ENCODE data around the gene RIC8B.

The RIC8B gene

DNA sequence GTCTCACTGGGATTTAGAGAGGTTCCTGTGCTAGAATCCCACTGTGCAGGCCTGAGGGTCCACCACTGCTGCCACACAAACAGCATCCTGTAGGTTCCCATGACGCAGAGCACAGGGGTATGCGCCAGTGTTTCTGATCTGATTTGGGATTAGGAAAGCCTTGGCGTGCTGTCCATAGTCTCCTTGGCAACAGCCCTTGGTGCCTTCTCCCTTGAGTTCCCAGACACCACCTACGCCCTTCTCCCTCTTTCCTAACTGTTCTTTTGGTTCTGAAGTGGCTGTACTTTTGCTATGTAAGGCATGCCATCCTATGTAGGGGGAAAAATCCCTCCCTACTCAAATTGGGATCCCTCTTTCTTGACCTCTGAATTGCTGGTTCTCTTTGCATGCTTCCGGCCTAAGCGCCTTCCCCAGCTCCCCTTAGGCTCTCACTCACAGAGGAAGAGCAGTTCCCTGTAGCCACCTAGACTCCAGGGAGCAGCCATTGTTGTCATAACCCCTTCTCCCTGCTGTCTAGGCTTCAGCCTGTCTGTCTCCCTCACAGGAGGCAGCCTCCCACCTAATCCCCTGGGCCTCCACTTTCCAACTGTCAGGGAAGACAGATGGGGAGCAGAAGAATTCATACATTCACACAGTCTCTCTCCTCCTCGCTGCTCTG lies 14.8 kb upstream of the RIC8B start:
- DNase-seq: no peak

DNA sequence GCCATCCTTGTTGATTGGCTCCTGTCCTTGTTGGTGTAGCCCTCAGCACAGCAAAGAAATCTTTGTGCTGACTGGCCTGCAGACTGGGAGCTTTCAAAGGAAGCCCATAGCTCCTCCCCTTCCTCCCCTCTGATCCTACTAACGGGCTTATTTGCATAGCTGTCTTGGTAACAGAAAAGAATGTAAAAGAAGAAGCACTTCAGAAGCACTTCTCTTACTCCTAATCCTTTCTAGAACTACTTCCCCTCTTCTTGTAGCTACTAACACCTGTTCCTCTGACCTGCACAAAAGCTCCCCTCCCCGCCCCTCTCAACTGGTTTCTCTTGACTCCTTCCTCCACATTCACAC lies 14.3 kb upstream of the RIC8B start:
- no peak for DNase-seq

DNA sequence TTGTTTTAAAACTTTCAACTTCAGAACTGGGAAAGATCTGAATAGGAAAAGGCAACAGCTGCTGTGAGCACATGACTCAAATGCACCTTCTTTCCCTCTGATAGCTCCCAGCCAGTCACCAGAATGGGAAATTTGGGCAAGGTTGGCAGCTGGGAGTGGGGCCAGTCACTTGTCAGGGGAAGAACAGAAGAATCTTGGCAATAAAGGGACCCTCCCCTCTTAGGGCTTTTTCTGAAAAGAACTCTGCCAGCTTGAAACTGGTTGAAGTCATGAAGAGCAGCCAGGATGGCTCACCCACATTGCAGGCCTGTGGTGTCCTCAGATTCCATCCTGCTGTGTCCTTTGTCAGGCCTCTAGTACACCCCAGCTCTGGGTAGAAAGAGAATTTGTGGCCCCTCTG lies 10.3 kb upstream of the RIC8B start:
- no peak for DNase-seq

DNA sequence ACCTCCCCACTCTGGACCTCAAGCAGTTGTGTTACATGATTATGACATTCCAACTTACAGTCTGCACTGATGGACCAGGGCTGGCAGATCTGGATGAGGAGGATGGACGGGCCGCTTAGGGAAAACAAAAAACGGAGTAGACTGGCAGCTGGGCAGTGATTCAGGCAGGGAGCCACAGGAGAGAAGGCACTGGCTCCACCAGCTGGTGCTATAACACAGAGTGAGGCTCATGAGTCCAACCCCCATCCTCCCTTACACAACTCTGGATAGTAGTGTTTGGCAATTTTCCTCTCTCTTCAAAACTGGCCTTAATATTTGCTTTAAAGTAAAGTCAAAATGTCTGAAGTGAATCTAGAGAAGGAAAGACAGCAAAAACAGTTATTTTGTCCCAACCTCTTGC lies 9.7 kb upstream of the RIC8B start:
- no peak for DNase-seq

DNA sequence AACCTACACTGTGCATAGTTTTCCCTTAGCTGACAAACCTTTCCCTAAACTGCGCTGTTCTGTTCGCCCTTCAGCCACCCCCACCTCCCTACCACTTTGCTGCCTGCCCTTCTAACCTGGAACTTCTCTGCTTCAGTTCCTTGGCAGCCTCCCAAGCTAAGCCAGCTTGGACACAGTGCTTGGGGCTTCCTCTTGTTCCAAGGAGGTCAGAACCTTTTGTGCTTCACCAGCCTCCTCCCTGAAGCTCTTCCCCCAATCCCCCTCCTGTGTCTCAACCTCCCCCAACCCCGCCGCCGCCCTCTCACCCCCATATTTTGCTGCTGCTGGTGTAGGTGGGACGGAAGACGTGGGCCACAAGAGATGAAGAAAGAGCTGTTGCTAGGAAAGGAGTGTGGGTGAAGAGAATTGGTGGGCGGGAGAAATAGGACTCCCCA lies 8.1 kb upstream of the RIC8B start:
- no peak for DNase-seq

DNA sequence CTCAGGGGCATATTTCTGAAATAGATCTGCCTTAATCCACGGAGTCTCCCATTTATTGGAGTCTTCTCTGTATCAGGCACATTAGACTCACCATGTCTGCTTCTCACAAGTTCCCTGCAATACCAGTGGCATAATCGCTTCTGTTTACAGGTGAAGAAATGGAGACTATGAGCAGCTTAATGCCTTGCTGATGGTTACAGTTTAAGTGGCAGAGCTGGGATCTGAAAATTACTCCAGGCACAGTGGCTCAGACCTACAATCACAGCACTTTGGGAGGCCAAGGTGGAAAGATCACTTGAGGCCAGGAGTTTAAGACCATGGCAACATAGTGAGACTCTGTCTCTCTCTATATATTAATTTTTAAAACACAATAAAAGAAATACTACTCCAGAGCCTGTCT lies 7.3 kb upstream of the RIC8B start:
- DNase-seq: no peak

DNA sequence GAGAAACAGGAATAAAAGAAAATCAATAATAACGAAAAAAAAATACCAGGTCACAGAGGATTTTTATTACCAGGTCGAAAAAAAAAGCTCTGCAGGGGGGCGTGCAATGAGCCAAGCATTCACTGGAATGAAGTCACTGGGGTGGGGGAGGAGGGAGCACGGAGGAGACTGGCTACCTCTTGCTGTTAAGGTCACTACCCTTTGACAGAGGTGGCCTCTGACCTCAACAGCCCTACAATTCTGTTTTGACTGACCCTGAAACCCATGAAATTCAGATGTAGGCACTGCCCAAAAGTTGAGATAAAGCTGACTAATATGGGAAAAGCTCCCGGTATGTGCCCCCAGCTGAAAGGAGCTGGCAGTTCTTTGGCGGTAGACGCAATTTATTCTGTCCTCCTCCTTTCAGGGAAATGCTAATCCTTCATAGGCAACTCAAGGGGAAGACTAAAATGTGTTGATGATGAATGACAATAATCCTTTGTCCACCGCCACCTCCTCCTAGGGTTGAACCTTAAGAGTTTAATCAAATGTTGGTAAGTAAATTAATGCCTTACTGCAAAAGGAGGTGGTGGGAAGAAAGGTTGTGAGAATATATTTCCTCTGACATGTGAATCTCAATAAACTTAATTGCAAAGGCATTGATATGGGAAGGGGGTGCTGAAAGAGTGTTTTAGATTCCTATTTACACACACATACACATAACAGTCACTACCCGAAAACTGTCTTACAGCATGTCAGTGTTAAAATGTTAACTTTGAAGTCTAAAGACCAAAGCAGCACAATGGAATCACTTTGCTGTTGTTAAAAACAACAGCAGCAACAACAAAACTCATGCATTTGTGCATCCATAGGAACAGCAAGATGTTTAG lies 6.3 kb upstream of the RIC8B start:
- no peak for DNase-seq

DNA sequence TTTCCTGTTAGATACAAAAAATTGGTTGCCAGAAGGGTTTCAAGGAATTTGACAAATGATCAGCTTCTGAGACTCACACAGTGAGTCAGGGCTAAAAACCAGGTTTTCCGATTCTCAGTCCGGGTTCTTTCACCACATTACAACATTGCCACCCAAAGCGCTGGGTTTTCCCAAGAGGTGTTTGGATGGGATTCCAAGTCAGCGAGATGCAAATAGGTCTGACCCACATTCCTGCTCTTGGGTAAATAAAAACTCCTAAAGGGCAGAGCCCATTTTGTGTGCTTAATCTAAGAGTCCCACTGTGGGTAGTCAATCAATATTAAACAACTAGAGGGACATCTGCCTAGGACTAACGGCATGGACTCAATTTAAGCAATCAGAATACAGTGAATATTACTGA lies 5.4 kb upstream of the RIC8B start:
- DNase-seq: no peak

DNA sequence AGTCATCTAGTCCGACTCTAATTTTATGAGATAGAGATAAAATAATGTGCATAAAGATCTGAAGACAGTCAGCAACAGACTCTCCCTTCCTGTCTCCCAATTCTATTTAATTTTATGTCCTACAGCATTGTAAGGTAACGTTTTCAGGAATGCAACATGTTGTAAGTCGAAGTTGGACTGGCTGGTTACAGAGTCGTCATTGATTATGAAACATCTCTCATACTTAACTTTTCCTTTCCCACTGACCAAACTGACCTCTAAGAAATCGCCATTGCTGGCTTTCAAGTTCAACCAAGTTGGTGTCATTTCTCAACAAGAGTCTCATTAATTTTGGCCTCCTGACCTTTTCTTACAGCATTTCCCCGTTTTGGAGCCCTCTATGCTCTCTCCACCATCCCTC lies 4.9 kb upstream of the RIC8B start:
- no peak for DNase-seq

DNA sequence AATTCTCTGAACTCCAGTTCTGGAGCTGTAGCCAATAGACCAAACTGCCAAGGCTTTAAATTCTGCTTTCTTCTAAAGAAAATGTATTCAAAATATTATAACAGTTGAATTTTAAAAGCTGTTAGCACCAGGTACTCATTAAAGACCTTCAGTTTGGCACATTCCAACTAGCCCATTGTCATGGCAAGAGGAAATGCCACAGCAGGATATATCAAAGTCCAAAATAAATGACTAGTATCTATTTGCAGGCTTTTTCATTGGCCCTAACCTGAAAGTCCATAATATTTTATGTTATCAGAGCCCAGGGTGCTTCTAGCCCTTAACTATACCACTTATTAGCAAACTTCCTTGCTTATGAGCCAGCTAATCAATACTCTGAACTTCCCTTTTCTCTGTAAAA lies 3.1 kb upstream of the RIC8B start:
- DNase-seq: no peak

DNA sequence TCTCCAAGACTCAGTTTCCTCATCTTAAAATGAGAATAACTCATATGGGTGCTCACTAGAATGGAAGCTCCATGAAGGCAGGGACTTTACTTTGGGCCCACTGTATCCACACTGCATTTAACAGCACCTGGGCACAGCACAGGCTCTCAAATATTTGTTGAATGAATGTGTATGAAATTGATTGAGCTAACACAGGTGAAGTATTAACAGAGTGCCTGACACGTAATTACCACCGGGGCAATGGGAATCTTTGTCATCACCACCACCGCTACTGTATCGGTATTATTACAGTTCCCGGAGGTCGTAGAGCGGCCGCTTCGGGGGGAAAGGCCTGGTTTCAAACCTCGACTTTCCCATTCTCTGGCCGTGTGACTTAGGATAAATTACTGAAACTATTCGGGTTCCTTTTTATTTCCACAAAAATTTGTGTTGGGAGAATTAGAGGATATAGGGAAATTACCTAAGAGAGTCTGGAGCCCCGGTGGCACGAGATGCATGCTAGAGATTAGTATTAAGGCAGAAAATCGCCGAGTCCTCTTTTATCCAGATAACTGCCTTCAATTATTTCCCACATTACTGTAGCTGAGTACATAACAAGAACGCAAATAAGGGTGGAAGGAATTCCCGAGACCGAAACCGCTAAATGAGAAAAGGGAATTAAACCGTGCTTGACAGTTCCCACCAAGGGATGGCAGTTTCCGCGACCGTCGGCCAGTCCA lies 1.0 kb upstream of the RIC8B start:
- no peak for DNase-seq

DNA sequence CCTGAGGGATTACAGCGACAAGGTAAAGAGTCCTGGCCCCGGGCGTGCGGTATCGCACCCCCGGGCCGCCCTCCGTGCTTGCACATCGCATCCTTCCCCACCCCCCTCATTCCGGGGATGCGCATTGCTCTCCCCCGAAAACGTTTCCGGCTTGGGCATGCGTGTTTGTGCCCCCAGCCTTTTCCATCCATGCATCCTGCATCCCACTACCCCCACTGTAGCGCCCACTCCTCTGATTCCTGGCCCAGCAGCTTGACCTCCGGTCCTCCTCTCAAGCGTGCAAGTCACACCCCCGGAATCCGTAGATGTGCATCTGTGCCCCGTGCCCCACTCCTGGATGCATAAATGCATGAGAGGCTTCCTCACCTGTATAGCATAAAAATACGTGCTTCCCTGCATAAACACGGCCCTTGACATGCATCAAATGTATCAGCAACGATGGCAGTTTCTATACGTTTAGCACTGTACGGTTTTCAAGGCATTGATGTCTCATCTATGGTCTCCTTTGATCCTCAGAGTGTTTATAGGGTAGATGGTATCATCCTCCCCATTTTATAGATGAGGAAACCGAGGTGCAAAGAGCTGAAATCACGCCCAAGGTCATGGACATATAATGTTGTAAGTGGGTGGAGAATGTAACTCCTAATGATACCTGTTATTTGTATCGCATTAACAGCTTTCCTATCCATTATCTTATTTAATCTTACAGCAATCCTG lies 484 bp downstream of the RIC8B start:
- no peak for DNase-seq

DNA sequence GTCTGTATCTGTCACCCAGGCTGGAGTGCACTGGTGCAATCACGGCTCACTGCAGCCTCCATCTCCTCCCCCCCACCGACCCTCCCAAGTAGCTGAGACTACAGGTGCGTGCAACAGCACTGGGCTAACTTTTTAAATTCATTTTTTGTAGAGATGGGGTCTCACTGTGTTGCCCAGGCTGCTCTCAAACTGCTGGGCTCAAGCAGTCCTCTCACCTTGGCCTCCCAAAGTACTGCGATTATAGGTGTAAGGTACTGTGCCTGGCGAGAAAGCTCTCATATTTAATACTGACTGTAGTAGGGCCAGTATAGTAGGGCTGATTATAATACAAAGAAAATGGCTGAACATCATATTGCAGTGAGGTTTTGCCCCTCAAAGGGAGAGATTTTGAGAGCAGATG lies 2.4 kb downstream of the RIC8B start:
- DNase-seq: no peak

DNA sequence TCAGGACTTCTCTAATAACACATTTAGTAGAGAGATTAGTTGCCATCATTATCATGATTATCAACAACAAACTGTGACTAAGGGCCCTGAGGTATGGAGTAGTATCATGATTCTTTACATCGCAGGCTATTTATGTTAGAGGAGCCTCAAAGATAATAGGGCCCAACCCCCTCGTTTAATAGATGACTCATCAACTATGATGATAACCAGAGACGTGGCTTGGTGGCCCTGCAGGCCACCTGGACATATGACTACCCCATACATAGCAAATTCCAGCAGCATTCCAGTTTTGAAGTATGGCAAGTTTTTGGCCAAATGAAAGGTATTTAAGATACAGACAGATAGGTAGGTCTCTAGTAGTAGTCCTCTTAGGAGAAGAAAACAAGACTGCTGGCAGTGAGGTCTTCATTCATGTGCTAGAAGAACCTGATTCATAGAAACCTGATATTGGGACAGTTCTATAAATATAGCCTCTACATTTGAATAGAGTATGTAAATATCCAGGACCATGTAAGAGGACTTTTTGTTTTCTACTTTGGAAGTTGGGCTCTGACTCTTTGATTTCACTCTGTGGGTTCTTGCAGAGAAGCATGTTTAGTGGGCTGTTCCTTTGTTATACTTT lies 5.6 kb downstream of the RIC8B start:
- DNase-seq: no peak

DNA sequence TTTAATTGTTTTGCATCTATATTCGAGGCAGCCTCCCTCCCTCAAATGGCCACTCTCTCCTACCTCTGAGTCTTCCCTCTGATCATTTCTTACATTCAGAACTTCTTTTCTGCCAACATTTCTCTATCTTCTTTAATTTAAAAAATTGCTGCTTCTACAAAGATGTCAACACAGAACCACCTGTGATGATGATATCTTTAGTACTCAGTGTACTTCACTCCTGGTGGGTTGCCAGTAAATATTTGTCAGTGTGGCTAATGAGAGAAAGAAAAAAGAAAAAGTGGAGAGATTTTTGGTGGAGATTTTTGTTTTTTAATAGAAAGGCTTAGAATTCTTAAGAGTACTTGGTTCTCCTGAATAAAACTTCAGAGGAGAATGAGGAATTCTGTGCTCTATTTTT lies 8.1 kb downstream of the RIC8B start:
- no peak for DNase-seq

DNA sequence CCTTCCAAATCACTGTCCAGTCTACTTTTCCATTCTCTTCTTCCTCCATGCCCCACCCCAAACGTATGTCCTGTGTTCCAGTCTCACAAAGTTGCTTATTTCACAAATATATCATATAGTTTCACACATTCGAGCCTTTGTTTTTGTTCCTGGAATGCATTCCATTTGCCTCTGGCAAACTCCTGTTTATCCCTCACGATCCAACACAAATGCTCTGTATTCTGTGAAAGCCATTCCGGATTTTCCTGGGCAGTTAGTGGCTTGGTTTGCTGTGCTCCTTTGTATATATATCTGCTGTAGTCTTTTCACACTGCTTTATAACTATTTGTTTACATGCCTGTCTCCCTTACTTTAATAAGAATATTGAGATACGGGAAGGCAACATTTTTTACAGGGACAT lies 9.0 kb downstream of the RIC8B start:
- DNase-seq: no peak

DNA sequence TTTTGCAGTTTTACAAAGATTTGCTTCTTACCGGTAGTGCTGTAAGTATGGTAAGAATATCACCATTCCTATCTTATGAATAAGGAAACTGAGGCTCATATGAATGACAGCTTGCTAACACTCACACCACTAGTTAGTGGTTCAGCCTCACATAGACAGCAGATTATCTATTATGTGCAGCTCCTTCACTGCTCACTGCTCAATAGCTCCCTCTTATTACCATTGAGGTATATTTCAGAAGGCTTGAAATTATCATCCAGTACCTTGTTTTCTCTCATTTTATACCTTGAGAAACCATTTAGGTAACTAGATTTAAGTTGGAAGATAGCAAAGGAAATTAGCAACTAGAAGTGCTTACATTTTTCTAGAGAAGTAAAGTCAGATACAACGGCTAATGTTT lies 15.5 kb downstream of the RIC8B start:
- DNase-seq: no peak

DNA sequence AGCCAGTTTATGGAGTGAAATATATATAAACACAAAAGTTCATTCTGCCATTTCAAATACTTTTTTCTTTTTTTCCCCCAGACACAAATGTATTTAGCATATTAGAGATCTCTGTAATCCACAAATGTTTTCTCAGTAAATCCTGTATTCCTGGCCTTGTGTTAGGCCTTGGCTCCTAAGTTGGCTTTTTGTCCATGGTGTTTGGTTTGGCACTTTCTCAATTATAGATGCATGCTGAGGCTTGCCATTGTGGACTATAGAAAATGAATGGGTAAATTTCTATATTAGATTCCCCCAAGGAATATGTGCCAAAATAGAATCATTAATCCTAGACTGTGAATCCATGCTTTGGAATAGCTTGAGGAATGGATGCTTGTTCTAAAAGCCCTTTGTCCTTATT lies 17.0 kb downstream of the RIC8B start:
- DNase-seq: no peak

DNA sequence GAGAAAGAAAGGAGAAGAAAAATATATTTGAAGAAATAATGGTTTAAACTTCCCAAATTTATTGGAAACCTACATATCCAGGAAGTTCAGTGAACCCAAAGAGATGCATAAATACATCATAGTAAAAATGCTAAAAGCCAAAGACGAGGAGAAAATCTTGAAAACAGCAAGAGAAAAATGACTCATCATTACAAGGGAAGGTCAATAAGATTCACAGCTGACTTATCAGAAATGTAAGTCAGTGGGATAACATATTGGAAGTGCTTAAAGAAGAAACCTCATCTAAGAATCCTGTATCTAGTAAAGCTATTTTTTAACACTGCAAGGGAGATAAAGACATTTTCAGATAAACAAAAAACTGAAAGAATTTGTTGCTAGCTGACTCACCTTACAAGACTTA lies 19.9 kb downstream of the RIC8B start:
- DNase-seq: no peak

DNA sequence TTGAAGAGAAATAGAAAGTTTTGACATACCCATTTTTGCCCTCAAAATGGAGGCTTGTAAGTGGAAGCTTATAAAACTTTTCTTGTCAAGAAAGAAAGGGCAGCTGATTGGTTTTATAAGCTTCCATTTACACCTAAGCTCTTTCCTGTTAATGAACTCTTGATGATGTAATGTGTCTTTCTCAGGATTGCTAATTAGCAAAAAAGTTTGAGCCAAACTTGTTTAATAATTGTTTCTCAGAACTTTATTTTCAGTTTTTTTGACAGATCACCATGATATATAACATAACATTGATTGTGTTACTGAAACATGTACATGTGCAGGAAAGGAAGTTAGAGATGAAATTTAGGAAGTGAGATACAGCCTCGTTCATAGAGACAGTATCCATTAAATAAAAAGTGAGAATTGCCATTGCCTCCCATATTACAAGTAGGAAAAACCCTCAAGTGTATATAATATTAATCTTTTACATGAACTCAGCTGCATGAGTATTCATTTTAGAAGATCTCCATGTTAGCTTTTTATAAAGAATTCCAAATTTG lies 26.8 kb downstream of the RIC8B start:
- DNase-seq: no peak

DNA sequence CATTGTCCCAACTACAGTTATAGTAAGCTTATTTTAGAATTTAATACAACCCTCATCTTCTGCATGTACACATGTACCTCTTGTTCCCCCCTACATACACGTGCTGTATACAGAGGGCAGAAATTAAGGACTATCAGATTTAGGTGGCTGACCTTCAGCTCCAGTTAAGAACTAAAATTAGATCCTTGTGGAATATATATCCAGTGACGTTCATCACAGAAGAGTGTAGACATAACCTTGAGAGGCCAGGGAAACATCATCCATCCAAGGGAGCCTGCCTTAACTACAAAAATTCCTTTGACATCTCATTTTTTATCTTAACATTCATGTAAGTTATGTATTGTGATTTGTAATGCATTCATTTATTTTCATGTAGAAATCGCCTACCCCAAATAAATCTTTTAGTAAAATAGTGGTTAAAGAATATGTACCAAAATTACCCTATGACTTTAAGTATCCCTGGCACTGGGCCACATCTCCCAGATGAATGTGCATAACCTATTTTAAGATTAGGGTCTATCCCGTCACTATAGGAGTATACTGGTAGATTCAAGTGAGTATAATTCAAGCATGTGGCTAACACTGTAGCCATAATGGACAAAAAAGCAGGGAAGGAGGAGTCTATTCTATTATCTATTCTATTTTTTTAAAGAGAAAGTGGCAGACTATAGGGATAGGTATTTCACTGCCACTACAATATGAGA lies 27.5 kb downstream of the RIC8B start:
- no peak for DNase-seq

DNA sequence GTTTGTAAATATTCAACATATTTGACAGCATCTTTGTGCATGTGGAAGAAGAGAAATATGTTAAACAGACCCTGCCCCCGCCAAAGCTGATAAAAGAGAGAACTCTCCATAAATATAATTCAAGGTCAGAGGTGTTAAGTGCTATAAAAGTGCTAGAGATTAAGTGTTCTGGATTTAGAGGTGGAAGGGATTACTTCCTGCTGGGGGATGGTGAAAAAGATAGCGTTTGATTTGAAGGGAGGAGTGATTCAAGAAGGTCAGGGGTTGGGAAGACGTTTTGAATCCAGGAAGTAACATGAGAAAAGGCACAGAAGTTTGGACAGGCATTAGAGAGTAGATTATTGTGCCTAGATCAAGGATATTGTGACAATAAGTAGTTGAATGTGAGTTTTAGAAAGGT lies 30.2 kb downstream of the RIC8B start:
- DNase-seq: no peak

Data from stimulated activated CD4-positive, alpha-beta T cell treated with anti-CD3 and anti-CD28 coated beads, Interleukin-1b, Interleukin-23, amount 100 ng/mL, for 48 hours (primary cell).